Measurements from ENCODE around the gene ST8SIA2. TPM values are rescaled to one million over a fixed set of nuclear protein-coding genes. Genes with fewer than 3 reads are reported as not detected.
A peak's percentile ranks its signal among the peaks of the same experiment; 100 is the strongest.

ST8SIA2 gene
- total and polyA plus RNA-seq, 2 donors (not counting 1 experiment from before 2014, with no cell fraction given), result under 0.01 TPM; not detected in 1

DNA sequence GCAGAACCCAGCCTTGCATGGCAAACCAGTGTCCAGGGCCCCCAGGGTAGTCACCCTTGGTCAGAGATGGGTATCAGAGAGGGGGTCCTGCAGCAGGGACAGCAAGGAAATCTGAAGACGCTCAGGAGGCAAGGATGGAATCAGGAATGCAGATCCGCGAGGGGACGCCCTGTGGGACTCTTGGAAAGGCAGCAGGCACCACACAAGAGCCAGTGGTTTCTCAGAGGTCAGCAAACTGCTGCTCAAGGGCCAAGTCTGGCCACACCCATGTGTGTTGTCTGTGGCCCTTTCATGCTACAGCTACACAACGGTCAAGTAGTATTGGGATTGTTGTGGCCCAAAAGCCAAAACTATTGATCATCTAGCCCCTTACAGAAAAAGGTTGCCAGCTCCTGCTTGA lies 69.7 kb downstream of the ST8SIA2 start:
- Histone ChIP-seq H3K36me3 (ENCODE audit: control insufficient read depth, insufficient read depth, low read length) (no peaks in the 10 kb centered on the region), H4K20me1 (ENCODE audit: control insufficient read depth, extremely low read depth, insufficient read depth, low read length) (no peaks in the 10 kb centered on the region), H3K4me3 (replicated peaks in 1 of 4; ENCODE audit: control extremely low read depth in 1 of 4, insufficient read depth in 1 of 4, low read depth in 3 of 4, low read length in 4 of 4) (no peak overlapping the region), H3K4me1 (ENCODE audit: control insufficient read depth, extremely low read depth, insufficient read depth, low read length) (no peaks in the 10 kb centered on the region), H3K9me3 (ENCODE audit: control insufficient read depth, insufficient read depth, low read depth, low read length) (no peaks in the 10 kb centered on the region), H3K4me2 (ENCODE audit: extremely low read depth, insufficient read depth, low read length) (no peak overlapping the region), H3K27me3 (ENCODE audit: control insufficient read depth, insufficient read depth, low read length) (no peaks in the 10 kb centered on the region), H3K9ac (ENCODE audit: insufficient read depth, low read length) (no peak overlapping the region), H3K79me2 (ENCODE audit: control insufficient read depth, insufficient read depth, low read length) (no peaks in the 10 kb centered on the region), H2AFZ (ENCODE audit: low read length) (no peak overlapping the region), H3K27ac (ENCODE audit: insufficient read depth, low read length) (no peak overlapping the region)
- DNase-seq (ENCODE audit: low read depth in 2 of 2), result no peak
- TF ChIP-seq, protein P1, sequence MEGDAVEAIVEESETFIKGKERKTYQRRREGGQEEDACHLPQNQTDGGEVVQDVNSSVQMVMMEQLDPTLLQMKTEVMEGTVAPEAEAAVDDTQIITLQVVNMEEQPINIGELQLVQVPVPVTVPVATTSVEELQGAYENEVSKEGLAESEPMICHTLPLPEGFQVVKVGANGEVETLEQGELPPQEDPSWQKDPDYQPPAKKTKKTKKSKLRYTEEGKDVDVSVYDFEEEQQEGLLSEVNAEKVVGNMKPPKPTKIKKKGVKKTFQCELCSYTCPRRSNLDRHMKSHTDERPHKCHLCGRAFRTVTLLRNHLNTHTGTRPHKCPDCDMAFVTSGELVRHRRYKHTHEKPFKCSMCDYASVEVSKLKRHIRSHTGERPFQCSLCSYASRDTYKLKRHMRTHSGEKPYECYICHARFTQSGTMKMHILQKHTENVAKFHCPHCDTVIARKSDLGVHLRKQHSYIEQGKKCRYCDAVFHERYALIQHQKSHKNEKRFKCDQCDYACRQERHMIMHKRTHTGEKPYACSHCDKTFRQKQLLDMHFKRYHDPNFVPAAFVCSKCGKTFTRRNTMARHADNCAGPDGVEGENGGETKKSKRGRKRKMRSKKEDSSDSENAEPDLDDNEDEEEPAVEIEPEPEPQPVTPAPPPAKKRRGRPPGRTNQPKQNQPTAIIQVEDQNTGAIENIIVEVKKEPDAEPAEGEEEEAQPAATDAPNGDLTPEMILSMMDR (conservative IDR thresholded peaks at IDR 0.05 in 1 of 2, IDR thresholded peaks at IDR 0.05 in 1 of 2; ENCODE audit: low read depth in 1 of 2, low read length in 2 of 2), result no peak
- TF ChIP-seq EZH2 (IDR thresholded peaks at IDR 0.05; ENCODE audit: low read length, missing control alignments), result no peak

DNA sequence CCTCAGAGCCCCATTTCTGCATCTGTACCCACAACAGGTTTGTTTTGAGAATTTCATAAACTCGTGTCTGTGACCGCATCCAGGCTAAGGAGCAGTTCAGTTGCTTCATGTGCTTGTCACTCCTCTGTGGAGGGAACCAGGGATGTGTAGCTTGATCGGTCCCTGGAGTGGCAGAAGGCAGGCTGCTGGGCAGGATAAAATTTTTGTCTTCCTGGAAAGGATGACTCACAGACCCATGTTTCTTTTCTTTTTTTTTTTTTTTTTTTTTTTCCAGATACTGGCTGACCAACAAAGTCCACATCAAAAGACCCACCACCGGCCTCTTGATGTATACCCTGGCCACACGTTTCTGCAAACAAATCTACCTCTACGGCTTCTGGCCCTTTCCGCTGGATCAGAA lies 70.1 kb downstream of the ST8SIA2 start:
- Histone ChIP-seq H3K4me1 (ENCODE audit: control insufficient read depth, extremely low read depth, insufficient read depth, low read length) (no peaks in the 10 kb centered on the region), H3K36me3 (ENCODE audit: control insufficient read depth, insufficient read depth, low read length) (no peaks in the 10 kb centered on the region), H3K27ac (ENCODE audit: insufficient read depth, low read length) (no peak overlapping the region), H2AFZ (ENCODE audit: low read length) (no peak overlapping the region), H4K20me1 (ENCODE audit: control insufficient read depth, extremely low read depth, insufficient read depth, low read length) (no peaks in the 10 kb centered on the region), H3K9ac (ENCODE audit: insufficient read depth, low read length) (no peak overlapping the region), H3K79me2 (ENCODE audit: control insufficient read depth, insufficient read depth, low read length) (no peaks in the 10 kb centered on the region), H3K4me2 (ENCODE audit: extremely low read depth, insufficient read depth, low read length) (no peak overlapping the region), H3K27me3 (ENCODE audit: control insufficient read depth, insufficient read depth, low read length) (no peaks in the 10 kb centered on the region), H3K9me3 (ENCODE audit: control insufficient read depth, insufficient read depth, low read depth, low read length) (no peaks in the 10 kb centered on the region), H3K4me3 (replicated peaks in 1 of 4; ENCODE audit: control extremely low read depth in 1 of 4, insufficient read depth in 1 of 4, low read depth in 3 of 4, low read length in 4 of 4) (no peak overlapping the region)
- peak; percentile 5 to 51 for DNase-seq (ENCODE audit: low read depth in 2 of 2)
- TF ChIP-seq, protein P1 (conservative IDR thresholded peaks at IDR 0.05 in 1 of 2, IDR thresholded peaks at IDR 0.05 in 1 of 2; ENCODE audit: low read depth in 1 of 2, low read length in 2 of 2), result no peak

DNA sequence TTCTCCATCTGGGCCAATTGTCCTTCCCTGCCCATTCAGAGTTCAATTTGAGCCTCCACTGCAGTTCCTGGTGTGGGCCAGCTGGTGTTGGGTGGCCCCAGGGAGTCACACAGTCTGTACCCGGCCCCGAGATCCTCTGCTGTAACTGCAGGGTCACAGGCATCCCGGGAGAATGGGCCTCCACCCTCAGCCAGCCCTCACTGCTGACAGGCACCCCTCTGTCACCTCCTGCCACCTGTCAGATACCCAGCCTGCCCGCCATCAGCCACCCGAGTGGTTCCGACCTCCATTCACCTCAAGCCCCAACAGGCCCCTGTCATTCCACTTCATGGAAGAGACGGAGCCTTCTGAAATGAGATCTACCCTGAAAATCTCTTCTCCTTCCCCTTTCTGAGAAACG lies 73.2 kb downstream of the ST8SIA2 start:
- no peaks in the 10 kb centered on the region for H3K4me1 ChIP-seq (ENCODE audit: control insufficient read depth, extremely low read depth, insufficient read depth, low read length)
- H4K20me1 ChIP-seq (ENCODE audit: control insufficient read depth, extremely low read depth, insufficient read depth, low read length), result no peaks in the 10 kb centered on the region
- H2AFZ ChIP-seq (ENCODE audit: low read length), result no peak overlapping the region
- TF ChIP-seq EZH2 (IDR thresholded peaks at IDR 0.05; ENCODE audit: low read length, missing control alignments), result no peak
- TF ChIP-seq, protein P1 (conservative IDR thresholded peaks at IDR 0.05 in 1 of 2, IDR thresholded peaks at IDR 0.05 in 1 of 2; ENCODE audit: low read depth in 1 of 2, low read length in 2 of 2), result no peak
- H3K4me3 ChIP-seq (replicated peaks in 1 of 4; ENCODE audit: control extremely low read depth in 1 of 4, insufficient read depth in 1 of 4, low read depth in 3 of 4, low read length in 4 of 4), result no peak overlapping the region
- H3K79me2 ChIP-seq (ENCODE audit: control insufficient read depth, insufficient read depth, low read length), result no peaks in the 10 kb centered on the region
- no peaks in the 10 kb centered on the region for H3K9me3 ChIP-seq (ENCODE audit: control insufficient read depth, insufficient read depth, low read depth, low read length)
- no peaks in the 10 kb centered on the region for H3K36me3 ChIP-seq (ENCODE audit: control insufficient read depth, insufficient read depth, low read length)
- H3K27me3 ChIP-seq (ENCODE audit: control insufficient read depth, insufficient read depth, low read length), result no peaks in the 10 kb centered on the region
- H3K27ac ChIP-seq (ENCODE audit: insufficient read depth, low read length), result no peak overlapping the region
- DNase-seq (ENCODE audit: low read depth in 2 of 2), result no peak
- H3K9ac ChIP-seq (ENCODE audit: insufficient read depth, low read length), result no peak overlapping the region
- no peak overlapping the region for H3K4me2 ChIP-seq (ENCODE audit: extremely low read depth, insufficient read depth, low read length)

Data from fibroblast of lung (primary cell).